Stimulated activated CD8-positive, alpha-beta memory T cell treated with anti-CD3 and anti-CD28 coated beads, Interleukin-7, amount 100 ng/mL, for 48 hours (primary cell): ENCODE data around the gene SLC25A30.
"Not testable (repeated sequence)": the region's sequence is repeated elsewhere in the genome, so short reads cannot be mapped to it uniquely, and the experiment has no call there.

Source experiments
- DNase-seq, 2 donors: peaks; one replicate each; pipeline ENCODE4 v3.0.0-alpha.2; 2020; ENCODE audit warnings: low read depth in 1 of 2; ENCODE audit errors: extremely low read depth in 1 of 2

The SLC25A30 gene

DNA sequence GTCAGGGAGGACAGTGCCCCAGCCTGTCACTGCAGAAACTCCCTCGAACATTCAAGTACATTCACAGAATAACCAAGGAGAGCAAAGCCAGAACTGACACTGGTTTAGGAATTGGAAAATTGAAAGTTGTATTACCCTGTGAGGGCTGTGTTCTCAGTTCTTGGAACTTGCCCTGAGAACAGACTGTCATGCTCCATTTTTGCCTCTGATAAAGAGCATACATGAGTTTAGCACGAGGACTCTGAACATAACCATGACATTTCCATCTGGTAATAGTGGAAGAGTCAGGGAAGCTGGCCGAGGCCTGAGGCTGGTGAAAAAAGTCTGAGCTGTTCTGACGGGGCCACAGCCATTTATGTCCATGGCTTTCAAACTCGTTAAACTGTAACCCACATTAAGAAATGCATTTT lies 15.2 kb upstream of the SLC25A30 start:
- DNase-seq, result no peak

DNA sequence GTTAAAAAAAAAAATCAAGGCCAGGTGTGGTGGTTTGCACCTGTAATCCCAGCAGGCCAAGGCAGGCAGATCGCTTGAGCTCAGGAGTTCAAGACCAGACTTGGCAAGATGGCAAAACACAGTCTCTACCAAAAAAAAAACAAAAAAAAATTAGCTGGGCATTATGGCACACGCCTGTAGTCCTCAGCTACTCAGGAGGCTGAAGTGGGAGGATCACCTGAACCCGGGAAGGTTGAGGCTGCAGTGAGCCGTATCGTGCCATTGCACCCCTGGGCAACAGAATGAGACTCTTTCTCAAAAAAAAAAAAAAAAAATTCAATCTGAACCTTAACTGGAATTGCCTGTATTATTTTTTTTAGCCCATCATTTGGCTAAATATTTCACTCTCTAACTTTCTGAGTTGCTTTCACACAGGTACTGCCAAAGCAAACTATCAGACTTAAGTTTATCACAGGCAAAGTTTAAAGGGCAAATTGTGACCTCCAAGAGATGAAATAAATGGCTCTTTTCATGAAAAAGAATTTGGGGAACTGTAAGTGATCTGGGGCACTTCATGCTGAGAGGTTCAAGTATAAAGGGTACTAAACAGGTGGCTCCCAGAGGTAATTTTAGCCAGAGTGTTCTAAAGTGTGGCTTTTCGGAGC lies 14.7 kb upstream of the SLC25A30 start:
- DNase-seq, result no peak

DNA sequence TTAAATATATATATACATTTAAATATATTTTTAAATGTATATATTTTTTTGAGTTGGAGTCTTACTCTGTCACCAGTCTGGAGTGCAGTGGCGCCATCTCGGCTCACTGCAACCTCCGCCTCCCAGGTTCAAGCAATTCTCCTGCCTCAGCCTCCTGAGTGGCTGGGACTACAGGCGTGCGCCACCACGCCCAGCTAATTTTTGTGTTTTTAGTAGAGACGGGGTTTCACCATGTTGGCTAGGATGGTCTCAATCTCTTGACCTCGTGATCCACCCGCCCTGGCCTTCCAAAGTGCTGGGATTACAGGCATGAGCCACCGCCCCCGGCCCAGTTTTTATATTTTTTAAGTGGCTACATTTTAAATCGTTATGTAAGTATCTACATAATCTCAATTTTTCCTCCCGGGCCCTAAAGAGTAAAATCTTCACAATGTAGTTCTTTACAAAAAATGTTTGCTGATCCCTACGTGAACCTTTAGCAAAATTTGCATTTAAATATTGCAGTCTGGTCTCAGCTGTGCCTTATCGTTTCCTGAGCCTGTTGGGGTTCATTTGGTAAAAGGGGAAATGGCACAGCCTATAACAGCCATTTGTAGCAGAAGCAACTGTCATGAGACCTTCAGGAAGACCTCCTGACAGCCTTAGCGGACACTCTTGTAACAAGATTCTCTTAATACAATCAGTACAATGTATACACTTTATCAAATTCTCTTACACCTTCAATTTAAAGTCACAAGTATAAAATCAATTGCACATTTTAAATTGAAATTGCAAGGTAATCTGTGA lies 8.1 kb upstream of the SLC25A30 start:
- not testable (repeated sequence) for DNase-seq

DNA sequence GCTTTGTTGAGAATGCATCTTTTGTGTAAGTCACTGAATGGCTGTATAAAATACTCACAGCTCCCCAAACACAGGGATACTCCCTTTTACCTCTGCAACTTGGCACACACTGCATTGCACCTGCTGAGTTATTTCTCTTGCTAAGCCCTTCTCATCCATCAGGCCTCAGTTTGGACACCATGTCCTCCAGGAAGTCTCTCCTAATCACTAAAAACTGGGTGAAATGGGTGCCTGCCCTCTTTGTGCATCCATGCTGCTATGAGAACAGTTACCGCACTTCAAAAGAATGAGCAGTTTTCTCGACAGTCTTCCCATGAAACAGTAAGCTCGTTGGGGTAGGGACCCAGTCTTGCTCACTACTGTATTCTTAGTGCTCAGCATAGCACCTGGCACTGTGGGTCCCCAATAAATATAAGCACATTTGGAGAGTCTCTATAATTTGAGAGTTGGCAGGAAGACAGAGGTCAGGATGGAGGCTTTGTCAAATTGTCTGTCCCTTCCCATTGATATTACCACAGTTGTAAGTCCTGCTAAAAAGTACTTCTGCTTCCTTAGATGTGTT lies 4.6 kb upstream of the SLC25A30 start:
- no peak for DNase-seq

DNA sequence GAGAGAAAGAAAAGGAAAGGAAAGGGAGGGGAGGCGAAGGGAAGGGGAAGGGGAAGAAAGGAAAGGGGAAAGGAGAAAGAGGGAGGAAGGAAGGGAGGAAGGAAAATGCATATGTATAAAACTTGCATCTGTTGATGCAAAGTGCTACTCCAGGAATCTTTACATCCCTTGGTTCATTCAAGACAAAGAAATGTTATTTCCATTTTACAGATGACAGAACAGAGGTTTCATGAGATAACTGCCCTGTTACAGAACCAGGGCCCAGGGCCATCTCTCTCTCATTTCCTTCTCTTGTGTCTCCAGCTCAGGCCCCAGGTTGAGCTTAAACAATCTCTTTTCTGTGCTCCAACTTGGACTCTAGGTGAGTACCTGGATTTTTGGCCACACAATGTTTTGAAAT lies 1.8 kb upstream of the SLC25A30 start:
- no peak for DNase-seq

DNA sequence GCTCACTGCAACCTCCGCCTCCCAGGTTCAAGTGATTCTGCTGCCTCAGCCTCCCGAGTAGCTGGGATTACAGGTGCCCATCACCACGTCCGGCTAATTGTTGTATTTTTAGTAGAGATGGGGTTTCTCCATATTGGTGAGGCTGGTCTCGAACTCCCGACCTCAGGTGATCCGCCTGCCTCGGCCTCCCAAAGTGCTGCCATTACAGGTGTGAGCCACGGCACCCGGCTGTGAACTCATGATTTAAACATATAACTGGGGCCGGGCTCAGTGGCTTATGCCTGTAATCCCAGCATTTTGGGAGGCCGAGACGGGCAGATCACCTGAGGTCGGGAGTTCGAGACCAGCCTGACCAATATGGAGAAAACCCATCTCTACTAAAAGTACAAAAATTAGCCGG lies 1.2 kb upstream of the SLC25A30 start:
- not testable (repeated sequence) for DNase-seq

DNA sequence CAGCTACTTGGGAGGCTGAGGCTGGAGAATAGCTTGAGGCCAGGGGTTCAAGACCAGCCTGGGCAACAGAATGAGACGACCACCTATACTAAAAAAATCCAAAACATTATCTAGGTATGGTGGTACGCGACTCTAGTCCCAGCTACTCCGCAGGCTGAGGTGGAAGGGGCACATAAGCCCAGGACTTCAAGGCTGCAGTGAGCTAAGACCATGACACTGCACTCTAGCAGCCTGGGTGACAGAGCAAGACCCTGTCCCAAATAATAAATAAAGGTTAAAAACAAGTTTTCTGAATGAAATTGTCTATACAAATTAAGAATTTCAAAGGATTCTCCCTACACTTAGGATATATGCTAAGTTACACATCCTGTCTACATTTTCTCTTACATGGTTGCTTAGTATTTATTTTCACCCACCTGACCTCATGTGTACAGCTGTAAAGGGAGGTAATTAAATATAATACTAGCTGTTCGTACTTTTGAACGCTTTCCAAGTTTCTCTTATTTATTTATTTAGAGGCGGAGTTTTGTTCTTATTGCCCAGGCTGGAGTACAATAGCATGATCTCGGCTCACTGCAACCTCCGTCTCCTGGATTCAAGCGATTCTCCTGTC lies 1.6 kb downstream of the SLC25A30 start:
- no peak for DNase-seq

DNA sequence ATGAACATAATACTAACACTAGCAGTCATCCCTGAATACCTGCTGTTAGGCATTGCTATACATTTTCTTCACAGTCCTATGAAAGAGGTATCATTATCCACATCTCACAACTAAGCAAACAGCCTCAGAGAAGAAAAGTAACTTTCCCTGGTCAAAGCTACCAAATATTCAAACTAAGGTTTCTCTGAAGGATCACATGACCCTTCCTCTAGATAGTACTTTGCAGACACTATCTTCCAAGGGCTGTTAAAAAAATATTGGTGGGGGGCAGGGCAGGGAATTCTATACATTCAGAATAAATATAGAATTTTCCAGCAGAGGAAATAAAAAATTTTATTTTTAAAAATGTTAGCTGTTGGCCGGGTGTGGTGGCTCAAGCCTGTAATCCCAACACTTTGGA lies 3.1 kb downstream of the SLC25A30 start:
- no peak for DNase-seq

DNA sequence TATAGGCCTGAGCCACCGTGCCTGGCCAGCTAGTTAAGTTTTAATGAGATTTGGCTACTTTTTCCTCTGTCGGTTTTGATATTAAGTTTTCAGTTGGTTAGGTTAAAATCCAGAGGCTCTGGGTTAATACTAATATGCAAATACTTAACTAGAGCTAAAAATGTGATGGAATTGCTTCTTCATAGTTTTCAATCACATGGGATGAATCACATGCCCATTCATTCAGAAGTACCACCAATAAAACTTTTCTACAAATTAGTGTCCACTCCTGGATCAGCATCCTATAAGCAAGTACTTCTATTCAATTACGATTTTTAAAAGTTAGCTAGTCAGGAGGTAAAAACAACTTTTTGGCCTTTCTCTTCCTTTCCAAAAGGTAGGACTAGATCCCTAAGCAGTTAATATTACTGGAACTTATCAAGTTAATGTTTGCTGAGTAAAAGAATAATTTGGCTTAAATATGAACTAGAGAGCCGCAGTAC lies 4.3 kb downstream of the SLC25A30 start:
- DNase-seq, result no peak

DNA sequence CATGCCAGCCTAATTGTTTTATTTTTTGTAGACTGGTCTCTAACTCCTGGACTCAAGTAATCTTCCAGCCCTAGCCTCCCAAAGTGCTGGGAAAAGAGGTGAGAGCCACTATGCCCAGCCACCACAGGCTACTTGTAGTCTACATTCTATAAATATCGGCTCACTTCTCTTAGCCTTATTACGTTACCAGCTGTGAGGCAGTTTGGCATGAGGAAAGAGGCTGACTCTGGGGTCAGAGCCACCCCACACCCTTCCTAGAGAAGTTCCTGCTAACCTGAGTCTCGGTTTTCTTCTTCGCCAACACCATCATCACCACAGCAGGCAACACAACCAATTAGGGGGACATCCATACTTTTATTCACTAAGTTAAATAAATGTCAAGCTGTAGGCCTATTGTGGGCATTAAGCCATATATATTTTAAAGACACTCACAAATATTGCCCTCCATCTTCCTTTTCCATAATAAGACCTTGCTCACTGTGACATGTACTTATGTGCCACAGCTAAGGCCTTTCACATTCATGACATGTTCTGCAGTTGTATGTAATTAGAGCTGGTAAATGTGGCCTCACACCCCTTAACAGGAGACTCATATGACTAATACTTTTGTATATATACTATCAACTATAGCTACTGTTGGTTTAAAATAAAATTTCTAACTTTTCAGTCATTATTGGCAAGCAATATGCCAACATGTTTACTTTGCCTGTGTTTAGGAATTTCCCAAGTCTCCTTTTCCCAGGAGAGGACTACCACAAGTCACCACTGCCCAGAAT lies 5.7 kb downstream of the SLC25A30 start:
- no peak for DNase-seq

DNA sequence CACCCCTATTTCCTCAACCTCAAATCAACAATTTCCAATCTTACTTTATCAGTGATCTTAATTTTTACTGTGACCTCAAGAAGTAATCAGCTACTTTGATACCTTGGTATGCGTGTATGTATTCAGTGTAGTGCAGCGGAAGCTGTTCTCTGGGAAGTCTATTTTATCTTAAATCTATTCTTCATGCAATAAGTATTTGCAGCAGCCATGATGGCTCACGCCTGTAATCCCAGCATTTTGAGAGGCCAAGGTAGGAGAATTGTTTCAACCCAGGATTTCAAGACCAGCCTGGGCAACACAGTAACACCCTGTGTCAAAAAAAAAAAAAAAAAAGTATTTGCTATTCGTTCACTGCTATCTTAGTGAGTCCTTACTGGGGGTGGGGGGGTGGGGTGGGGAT lies 6.5 kb downstream of the SLC25A30 start:
- DNase-seq, result no peak

DNA sequence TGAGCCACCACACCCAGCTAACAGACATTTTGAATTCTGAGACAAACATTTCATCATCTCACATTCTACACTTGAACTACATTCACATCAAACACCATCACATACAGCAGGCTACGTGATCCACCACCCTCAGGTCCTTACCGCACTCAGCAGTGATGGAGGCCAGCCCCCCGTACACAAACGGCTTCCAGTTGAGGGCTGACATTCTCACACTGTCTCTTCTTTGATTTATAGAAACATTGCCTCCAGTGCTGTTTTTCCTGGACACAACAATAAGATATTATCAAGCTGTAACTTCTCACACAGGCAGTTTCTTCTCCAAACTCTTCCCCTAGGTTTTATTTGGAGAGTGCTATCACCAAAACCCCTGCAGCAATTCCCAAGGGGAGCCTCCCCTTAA lies 7.0 kb downstream of the SLC25A30 start:
- no peak for DNase-seq

DNA sequence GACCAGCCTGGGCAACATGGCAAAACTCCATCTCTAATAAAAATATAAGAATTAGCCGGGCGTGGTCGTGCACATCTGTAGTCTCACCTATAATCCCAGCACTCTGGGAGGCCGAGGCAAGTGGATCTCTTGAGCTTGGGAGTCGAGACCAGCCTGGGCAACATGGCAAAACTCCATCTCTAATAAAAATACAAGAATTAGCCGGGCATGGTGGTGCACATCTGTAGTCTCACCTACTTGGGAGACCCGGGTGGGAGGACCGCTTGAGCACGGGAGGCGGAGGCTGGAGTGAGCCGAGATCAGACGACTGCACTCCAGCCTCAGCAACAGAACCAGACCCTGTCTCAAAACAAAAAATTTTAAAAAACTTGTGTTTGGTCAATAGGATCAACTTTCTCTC lies 7.7 kb downstream of the SLC25A30 start:
- no peak for DNase-seq

DNA sequence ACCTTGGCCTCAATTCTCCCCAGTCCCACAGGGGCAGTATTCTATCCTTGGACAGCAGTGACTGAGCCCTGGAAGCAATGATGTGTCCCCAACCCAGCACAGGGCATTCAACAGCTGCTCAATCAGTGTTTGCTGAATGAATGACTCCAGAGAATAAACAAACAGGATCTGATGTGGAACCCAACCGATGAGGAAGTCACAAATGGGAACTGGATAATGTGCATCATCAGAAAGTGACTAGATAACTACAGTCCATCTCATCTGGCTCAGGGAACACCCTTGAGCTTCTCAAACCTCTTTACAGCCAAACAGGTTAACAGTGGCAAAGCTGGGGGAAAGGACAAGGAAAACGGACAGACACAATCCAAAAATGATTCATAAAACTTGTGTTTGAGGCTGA lies 8.2 kb downstream of the SLC25A30 start:
- no peak for DNase-seq

DNA sequence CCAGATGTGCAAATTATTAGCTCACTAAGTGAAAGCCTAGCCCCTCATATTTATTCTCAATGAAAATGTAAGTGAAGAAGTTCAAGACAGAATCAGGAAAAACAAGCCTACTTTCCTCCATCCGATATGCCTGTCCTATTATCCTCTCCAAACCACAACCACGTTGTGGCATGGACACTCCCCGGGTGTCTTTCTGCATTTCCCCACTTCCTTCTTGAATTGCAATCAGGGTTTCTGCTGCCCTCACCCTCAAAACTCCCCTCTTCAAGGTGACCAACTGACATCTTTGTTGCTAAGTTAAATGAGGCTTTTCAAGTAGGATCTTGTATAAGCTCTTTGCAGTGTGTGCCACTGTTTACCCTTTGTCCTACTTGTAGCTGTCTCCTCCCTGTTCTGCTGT lies 11.8 kb downstream of the SLC25A30 start:
- no peak for DNase-seq

DNA sequence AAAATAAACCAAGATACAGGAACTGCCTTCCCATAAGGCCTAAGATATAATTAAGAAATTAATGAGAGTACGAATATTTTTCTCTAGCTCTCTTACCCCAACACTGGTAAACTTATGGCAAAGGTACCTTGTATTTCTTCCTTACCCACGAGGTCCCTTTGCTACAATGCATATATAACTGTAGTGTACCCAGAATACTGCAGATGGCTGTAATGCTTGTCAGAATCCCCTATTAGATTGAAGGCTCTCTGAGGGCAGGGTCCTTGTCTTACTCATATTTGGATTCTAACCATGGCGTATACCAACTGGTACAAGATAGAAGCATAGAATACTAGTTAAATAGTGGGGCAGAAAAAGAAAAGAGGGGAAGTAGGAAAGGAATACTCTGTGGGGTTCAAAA lies 15.1 kb downstream of the SLC25A30 start:
- no peak for DNase-seq

DNA sequence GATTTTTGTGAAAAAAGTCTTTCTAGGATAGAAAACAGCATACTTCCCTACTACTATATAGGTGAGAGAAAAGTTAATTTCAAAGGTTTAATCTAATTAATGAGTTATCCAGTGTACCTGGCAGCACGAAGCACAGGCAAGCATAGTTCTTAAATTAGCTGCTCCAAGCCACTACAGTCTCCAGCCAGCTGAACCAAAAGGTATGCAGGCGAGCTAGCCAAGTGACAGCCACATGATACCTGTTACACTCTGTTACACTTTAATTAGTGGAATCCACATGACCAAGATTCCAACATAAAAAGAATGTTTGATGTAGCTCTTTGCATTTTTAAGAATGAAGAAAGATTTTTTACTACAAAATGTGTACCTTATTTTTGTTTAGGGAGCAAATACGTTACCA lies 15.5 kb downstream of the SLC25A30 start:
- no peak for DNase-seq

DNA sequence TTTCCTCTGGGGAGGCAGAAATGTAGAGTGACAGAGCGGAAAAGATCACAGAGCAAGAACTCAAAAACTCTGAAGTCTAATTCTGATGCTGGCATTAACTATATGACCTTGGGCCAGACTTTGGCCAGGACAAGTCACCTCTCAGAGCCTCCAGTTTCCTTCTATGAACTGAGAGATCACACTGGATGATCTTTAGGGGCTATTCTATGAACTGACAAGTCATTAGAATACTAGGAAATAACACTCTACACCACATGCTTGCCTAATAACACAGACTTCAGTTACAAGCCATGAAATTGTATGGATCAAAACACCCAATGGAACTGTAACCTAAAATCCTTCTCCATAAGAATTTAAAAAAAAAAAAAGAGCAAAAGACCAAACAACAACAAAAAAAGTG lies 16.9 kb downstream of the SLC25A30 start:
- DNase-seq, result no peak

DNA sequence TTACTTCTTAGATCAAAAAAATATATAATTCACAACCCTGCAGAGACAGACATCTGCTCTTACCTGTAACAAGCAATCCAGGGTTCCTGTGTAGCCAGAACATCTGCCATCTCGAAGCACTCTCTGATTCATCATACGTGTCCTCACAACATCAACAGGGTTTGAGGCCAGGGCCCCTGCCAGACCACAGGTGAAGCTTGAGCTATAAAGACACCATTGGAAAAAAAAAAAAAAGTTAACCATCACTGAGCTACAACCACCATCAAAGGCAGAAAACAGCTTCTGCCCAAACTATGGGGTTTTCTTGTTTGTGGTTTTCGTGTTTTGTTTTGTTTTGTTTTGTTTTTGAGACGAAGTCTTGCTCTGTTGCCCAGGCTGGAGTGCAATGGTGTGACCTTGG lies 19.3 kb downstream of the SLC25A30 start:
- no peak for DNase-seq

DNA sequence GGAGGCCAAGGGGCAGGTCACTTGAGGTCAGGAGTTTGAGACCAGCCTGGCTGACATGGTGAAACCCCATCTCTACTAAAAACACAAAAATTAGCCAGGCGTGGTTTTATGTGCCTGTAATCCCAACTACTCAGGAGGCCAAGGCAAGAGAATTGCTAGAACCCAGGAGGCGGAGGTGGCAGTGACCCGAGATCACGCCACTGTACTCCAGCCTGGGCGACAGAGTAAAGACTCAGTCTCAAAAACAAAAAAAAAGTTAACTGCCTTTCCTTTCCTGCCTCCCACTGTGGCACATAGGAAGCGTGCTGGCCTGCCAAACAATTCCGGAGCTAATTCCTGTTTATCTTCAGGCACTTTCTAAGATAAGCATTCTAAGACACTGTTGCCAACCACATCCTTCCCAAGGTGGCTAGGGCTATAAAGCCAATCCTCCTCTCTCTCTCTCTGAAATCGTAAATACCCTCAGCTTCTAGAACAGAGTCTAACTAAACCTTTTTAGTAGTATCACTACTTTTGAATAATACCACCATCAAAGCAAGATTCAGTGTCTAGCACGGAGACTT lies 21.6 kb downstream of the SLC25A30 start:
- DNase-seq, result no peak
